Measurements from ENCODE around the gene FKBP5. TPM values are rescaled to one million over a fixed set of nuclear protein-coding genes. Genes with fewer than 3 reads are reported as not detected.

The FKBP5 gene
- polyA plus RNA-seq, 1 experiment = 7.6 TPM

DNA sequence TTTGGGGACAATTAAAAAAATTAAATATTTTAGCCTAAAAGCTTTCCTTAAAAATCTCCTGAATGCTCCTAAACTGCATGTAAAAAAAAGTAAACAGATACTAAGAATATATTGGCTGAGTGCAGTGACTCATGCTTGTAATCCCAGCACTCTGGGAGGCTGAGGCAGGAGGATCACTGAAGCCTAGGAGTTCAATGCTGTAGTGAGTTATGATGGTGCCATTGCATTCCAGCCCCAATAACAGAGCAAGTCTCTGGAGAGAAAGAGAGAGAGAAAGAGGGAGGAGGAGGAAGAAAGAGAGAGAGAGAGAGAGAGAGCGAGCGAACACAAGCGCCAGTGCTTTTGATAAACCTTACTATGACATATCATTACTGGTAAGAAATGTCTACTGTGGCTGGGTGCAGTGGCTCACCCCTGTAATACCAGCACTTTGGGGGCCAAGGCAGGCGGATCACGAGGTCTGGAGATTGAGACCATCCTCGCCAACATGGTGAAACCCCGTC, 58.8 kb downstream of the FKBP5 start:
- H3K27ac ChIP-seq (ENCODE audit: low read depth, low read length) = no peak overlapping the region
- CTCF ChIA-PET = interaction anchor here (0.8 to 1.3 kb wide), 2 partner anchors 13 to 45 kb away, joined by 3 read pairs; no protein-coding TSS in a partner anchor
- no peak overlapping the region for H3K4me3 ChIP-seq (ENCODE audit: low read depth, low read length)
- no peak for DNase-seq (ENCODE audit: low read depth, low spot score)
- H3K27me3 ChIP-seq (ENCODE audit: control insufficient read depth, insufficient read depth, low read length) = no peaks in the 10 kb centered on the region
- no peaks in the 10 kb centered on the region for H3K9me3 ChIP-seq (ENCODE audit: control insufficient read depth, insufficient read depth, low read length)
- TF ChIP-seq, protein P1, sequence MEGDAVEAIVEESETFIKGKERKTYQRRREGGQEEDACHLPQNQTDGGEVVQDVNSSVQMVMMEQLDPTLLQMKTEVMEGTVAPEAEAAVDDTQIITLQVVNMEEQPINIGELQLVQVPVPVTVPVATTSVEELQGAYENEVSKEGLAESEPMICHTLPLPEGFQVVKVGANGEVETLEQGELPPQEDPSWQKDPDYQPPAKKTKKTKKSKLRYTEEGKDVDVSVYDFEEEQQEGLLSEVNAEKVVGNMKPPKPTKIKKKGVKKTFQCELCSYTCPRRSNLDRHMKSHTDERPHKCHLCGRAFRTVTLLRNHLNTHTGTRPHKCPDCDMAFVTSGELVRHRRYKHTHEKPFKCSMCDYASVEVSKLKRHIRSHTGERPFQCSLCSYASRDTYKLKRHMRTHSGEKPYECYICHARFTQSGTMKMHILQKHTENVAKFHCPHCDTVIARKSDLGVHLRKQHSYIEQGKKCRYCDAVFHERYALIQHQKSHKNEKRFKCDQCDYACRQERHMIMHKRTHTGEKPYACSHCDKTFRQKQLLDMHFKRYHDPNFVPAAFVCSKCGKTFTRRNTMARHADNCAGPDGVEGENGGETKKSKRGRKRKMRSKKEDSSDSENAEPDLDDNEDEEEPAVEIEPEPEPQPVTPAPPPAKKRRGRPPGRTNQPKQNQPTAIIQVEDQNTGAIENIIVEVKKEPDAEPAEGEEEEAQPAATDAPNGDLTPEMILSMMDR (IDR thresholded peaks at IDR 0.05; ENCODE audit: low read depth, low read length) = no peak
- POLR2A ChIA-PET = no interaction called here

DNA sequence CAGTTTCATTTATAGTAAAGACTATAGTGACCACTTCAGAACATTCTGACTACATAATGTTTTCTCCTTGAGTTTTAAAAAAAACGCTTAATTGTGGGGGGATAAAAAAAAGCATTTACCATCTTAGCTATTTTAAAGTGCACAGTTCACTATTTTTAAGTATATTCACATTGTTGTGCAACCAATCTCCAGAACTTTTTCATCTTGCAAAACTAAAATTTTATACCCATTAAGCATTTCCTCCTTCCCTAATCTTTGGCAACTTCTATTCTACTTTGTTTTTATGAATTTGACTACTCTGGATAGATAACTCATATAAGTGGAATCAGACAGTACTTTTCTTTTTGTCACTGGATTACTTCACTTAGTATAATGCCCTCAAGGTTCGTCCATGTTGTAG, 62.3 kb downstream of the FKBP5 start:
- Histone ChIP-seq H3K27me3 (ENCODE audit: control insufficient read depth, insufficient read depth, low read length) (no peaks in the 10 kb centered on the region), H3K9me3 (ENCODE audit: control insufficient read depth, insufficient read depth, low read length) (no peaks in the 10 kb centered on the region), H3K4me3 (ENCODE audit: low read depth, low read length) (no peak overlapping the region), H3K27ac (ENCODE audit: low read depth, low read length) (no peak overlapping the region)
- TF ChIP-seq, protein P1 (IDR thresholded peaks at IDR 0.05; ENCODE audit: low read depth, low read length) = no peak
- POLR2A ChIA-PET = no interaction called here
- DNase-seq (ENCODE audit: low read depth, low spot score) = no peak
- CTCF ChIA-PET = interaction anchor here (1.0 kb wide), 1 partner anchor 20 kb away, joined by 3 read pairs; no protein-coding TSS in a partner anchor

DNA sequence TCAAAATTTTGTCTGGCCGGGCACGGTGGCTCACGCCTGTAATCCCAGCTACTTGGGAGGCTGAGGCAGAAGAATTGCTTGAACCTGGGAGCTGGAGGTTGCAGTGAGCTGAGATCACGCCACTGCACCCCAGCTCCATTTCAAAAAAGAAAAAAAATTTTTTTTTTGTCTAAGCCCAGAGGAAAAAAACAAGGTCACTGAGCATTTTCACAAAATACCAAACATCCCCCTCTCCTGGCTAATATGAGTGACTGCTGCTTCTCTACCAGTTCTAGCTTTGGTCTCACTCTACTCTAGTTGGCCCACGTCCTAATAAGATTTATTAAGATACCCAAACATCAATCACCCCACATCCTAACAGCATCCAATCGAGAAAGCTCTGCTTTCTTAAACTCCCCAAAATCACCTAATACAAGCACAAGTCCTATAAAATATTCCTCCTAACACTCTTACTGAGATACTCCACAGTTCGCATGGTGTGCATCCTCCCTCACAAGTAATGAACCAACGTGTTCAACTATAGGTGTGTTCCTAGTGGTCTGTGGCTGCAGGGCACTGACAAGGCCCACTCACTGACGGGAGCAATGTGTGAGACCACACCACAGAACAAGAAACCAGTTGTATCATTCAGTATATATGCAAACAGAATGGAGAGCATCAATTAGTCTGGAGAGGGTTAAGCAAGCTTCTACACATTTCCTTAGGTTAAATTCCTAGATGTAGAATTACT, 64.2 kb downstream of the FKBP5 start:
- ChIA-PET POLR2A (no interaction called here), CTCF (interaction anchor here (0.6 to 1.9 kb wide), 23 partner anchors 8 to 306 kb away, joined by 3 to 13 read pairs (median 4); partner anchors contain the start of gene ARMC12)
- Histone ChIP-seq H3K27me3 (ENCODE audit: control insufficient read depth, insufficient read depth, low read length) (no peaks in the 10 kb centered on the region), H3K9me3 (ENCODE audit: control insufficient read depth, insufficient read depth, low read length) (no peaks in the 10 kb centered on the region), H3K4me3 (ENCODE audit: low read depth, low read length) (no peak overlapping the region), H3K27ac (ENCODE audit: low read depth, low read length) (no peak overlapping the region)
- no peak for DNase-seq (ENCODE audit: low read depth, low spot score)
- TF ChIP-seq, protein P1 (IDR thresholded peaks at IDR 0.05; ENCODE audit: low read depth, low read length) = peak; percentile 48

DNA sequence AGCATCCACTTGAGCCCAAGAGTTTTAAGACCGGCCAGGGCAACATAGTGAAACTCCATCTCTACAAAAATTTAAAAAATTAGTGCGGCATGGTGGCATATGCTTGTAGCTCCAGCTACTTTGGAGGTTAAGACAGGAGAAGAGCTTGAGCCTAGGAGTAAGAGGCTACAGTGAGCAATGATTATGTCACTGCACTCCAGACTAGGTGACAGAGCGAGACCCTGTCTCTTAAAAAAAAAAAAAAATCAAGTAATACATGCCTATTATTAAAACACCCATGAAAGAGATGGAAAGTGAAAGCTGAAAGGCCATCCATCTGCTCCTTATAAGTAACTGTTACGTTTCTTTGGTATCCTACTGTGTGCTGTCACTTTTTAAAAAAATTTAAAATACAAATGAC, 66.4 kb downstream of the FKBP5 start:
- Histone ChIP-seq H3K4me3 (ENCODE audit: low read depth, low read length) (no peak overlapping the region), H3K27ac (ENCODE audit: low read depth, low read length) (no peak overlapping the region), H3K9me3 (ENCODE audit: control insufficient read depth, insufficient read depth, low read length) (no peaks in the 10 kb centered on the region), H3K27me3 (ENCODE audit: control insufficient read depth, insufficient read depth, low read length) (no peaks in the 10 kb centered on the region)
- ChIA-PET CTCF (no interaction called here), POLR2A (no interaction called here)
- TF ChIP-seq, protein P1 (IDR thresholded peaks at IDR 0.05; ENCODE audit: low read depth, low read length) = no peak
- DNase-seq (ENCODE audit: low read depth, low spot score) = no peak

DNA sequence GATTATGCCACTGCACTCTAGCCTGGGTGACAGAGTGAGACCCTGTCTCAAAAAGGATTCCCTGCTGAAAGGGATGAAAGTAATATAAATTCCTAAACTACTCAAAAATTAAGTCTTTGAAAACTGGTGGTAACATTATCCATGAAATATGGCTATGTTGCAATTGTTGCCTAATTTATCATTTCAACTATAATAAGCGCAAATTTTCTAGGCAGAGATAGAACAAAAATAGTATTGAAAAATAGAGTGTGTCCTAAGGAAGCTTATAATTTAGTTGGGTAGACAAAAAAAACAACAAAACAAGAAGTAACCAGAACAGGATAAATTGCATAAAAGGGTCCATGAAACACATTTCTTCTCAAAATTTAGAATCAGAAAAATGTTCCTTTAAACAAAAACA, 68.0 kb downstream of the FKBP5 start:
- Histone ChIP-seq H3K4me3 (ENCODE audit: low read depth, low read length) (no peak overlapping the region), H3K27me3 (ENCODE audit: control insufficient read depth, insufficient read depth, low read length) (no peaks in the 10 kb centered on the region), H3K27ac (ENCODE audit: low read depth, low read length) (no peak overlapping the region), H3K9me3 (ENCODE audit: control insufficient read depth, insufficient read depth, low read length) (no peaks in the 10 kb centered on the region)
- ChIA-PET POLR2A (interaction anchor here (0.9 kb wide), 1 partner anchor 20 kb away, joined by 3 read pairs; no protein-coding TSS in a partner anchor), CTCF (no interaction called here)
- TF ChIP-seq, protein P1 (IDR thresholded peaks at IDR 0.05; ENCODE audit: low read depth, low read length) = no peak
- DNase-seq (ENCODE audit: low read depth, low spot score) = no peak
